ENCODE measurements around the gene COMT. TPM values are rescaled to one million over a fixed set of nuclear protein-coding genes. Genes with fewer than 3 reads are reported as not detected.

The COMT gene
- total and polyA plus RNA-seq, 11 donors = 69.7 to 249 (median 119) TPM

DNA sequence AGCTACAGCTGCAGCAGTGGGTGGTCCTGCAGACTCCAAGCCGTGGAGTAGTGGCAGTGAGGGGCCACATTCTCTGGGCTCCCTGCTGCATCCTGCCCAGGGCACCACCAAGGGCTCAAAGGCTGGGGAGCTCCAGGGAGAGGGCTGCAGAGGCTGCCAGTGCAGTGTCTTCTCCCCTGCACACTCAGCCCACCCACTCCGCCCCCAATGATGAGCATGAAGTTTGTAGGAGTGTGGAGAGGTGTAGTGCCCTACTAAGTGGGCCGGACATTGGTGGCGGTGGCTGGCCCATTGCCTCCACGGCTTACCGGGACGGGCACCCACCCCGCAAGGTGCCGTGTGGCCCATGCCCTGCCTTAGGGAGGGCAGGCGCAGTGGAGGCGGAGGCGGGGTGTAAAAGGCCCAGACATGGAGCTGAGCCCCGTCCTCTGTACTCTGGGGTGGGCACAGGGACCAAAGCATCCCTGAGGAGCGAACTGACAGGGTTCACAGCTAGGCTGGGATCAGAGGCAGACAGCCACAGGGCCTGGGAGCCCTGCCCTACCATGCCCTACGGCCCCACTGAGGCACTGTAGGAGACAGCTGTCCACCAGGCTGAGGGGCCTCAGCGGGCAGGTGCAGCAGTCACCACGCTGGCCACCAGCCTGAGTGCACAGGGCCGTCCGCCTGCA is 56.1 kb downstream of the COMT start:
- DNase-seq (peak in 3 of 5 donors; percentile 10 to 44 (median 14)), ATAC-seq (no peak)
- H3K27me3 ChIP-seq = no peaks in the 10 kb centered on the region
- H3K4me3 ChIP-seq = no peak overlapping the region
- peaks cover 0 to 2% (median 0%) of the 10 kb centered on the region in 12 donors for H3K9me3 ChIP-seq
- H3K36me3 ChIP-seq = no peaks in the 10 kb centered on the region
- TF ChIP-seq CTCF (IDR thresholded peaks at IDR 0.05) (no peak), POLR2A (IDR thresholded peaks at IDR 0.05) (no peak)
- intact Hi-C loops (cut with DNase I) = no loop called here
- H3K4me1 ChIP-seq = peaks cover 0 to 56% (median 34%) of the 10 kb centered on the region in 12 donors
- H3K27ac ChIP-seq = no peak overlapping the region
- WGBS, 4 donors = 85 to 95% (median 90%) methylated on average over 10 to 19 of the region's 19 CpGs

DNA sequence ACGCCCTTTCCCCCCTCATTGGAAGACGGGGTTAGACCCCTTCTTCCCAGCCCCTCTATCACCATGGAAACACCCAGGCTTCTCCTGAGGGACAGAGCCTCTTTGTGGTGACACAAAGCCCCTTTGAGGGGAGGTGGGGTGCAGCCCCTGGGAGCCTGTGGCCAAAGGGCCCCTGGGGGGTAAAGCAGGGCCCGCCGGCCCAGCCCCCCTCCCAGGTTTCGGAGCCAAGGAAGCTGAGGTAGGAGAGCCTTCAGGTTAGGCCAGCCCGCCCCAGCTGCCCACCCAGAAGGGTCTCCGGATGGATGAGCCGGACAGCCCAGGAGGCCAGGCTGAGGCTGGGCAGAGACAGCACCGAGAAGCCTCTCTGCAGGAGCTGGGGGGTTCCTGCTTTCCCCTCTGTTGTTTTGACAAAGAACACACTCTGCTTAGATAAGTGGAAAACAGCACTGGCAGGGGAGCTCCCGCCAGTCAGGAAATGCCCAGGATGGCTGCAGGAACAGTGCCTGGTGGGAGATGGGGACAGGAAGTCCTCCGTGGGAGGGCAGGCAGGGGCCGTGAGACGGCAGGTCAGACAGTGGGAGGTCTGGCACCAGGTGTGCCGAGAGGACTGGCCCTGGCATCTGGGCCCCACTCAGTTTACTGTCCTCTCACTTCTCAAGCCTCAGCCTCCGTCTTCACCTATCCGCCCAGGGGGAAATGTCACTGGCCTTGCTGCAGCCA is 56.8 kb downstream of the COMT start:
- H3K36me3 ChIP-seq = peaks cover 0 to 2% (median 0%) of the 10 kb centered on the region in 9 donors
- DNase-seq (peak in 2 of 5 donors; percentile 22 to 32), ATAC-seq (no peak)
- WGBS, 4 donors = 64 to 72% (median 66%) methylated on average over 15 to 16 of the region's 16 CpGs
- TF ChIP-seq CTCF (IDR thresholded peaks at IDR 0.05) = no peak
- no peak for TF ChIP-seq POLR2A (IDR thresholded peaks at IDR 0.05)
- no peaks in the 10 kb centered on the region for H3K27me3 ChIP-seq
- peaks cover 0 to 8% (median under 1%) of the 10 kb centered on the region in 12 donors for H3K9me3 ChIP-seq
- H3K4me1 ChIP-seq = peaks cover 0 to 54% (median 30%) of the 10 kb centered on the region in 12 donors
- intact Hi-C loops (cut with DNase I) = no loop called here
- no peak overlapping the region for H3K4me3 ChIP-seq
- peak overlapping the region in 2 of 12 donors; percentile 28 to 68 for H3K27ac ChIP-seq

- Histone ChIP-seq H3K27me3 (no peaks in the 10 kb centered on the region), H3K4me3 (no peak overlapping the region), H3K27ac (peak overlapping the region in 5 of 12 donors; percentile 49 to 68 (median 68)), H3K9me3 (peaks cover 0 to 17% (median 6%) of the 10 kb centered on the region in 12 donors), H3K4me1 (peaks cover 0 to 54% (median 30%) of the 10 kb centered on the region in 12 donors), H3K36me3 (peaks cover 0 to 4% (median 0%) of the 10 kb centered on the region in 9 donors)
- ATAC-seq (peak in 2 of 4 donors; percentile 11 to 27), DNase-seq (peak in 3 of 5 donors; percentile 26 to 64 (median 40))
- no peak for TF ChIP-seq CTCF (IDR thresholded peaks at IDR 0.05)
- TF ChIP-seq POLR2A (IDR thresholded peaks at IDR 0.05) = no peak
- WGBS, 4 donors = 65 to 75% (median 70%) methylated on average over 8 of the region's 8 CpGs
- intact Hi-C loops (cut with DNase I) = no loop called here
These were observed 57.6 kb downstream of the COMT start for GRCh38 chr22:19998991-19999820.
